ACHN (cell line): ENCODE results near the gene SRGAP1.
"Not testable (repeated sequence)": the region's sequence is repeated elsewhere in the genome, so short reads cannot be mapped to it uniquely, and the experiment has no call there.

Source experiments
- DNase-seq: peaks from one replicate; pipeline ENCODE4 v3.0.0-alpha.2; 2015
- in situ Hi-C: cut with HindIII; loops from 2 replicates; pipeline ENCODE4 v1.10.0; 2017; ENCODE audit warnings: low sequenced_read_pairs, low pct_ligation_motif_present, low pct_unique_long_range_greater_than_20kb

SRGAP1 gene

GRCh38 chr12:63826006-63826585 is 18.4 kb upstream of the SRGAP1 start:
- in situ Hi-C loops, result no loop called here
- DNase-seq, result peak; percentile 80

GRCh38 chr12:63828867-63829266 is 15.6 kb upstream of the SRGAP1 start:
- DNase-seq, result no peak
- in situ Hi-C loops, result no loop called here

DNA sequence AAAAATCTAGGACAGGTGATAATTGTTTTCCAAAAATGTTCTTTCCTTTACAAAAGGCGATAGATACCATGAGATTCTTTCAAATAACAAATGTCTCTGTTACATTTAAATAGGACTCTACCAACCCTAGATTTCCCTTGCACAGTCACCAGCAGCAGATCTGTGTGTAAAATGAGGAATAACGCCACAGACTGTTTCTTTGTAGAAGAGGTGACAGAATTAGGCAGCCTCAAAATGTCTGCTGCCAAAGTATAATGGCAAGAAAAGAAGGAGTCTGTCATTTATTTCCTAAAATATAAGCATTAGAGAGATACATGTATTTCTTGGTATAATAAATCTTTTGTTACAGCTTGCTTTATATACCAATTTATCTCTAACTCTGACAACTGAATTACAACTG is 8.5 kb upstream of the SRGAP1 start:
- in situ Hi-C loops, result no loop called here
- no peak for DNase-seq

DNA sequence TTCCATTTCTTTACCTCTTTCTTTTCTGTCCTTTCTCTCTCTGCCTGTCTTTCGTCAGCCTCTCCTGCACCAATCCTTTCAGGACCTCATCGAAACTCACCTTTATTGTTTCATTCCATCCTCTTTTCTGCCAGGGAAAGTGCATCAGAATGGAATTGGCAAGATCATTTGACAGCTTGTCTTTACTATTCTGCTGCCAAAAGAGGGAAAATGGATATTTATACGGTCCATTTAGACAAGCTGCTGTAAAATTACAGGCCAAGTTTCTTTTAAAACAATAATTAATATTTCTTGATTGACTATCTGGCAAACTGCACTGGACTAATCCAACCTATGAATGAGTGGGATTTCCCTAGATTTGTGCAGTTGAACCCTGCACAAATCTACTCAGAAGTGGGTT is 7.6 kb upstream of the SRGAP1 start:
- in situ Hi-C loops, result no loop called here
- DNase-seq, result no peak

DNA sequence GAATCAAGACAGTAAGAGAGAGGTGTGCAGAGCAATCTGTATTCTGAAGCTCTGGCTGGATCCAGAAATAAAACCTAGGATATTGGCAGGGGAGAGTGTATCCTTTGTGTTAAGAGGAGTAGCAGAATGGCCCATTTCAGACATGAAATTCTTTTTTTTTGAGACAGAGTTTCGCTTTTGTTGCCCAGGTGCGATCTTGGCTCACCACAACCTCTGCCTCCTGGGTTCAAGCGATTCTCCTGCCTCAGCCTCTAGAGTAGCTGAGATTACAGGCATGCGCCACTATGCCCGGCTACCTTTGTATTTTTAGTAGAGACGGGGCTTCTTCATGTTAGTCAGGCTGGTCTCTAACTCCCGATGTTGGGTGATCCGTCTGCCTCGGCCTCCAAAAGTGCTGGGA is 6.1 kb upstream of the SRGAP1 start:
- DNase-seq, result no peak
- in situ Hi-C loops, result no loop called here

DNA sequence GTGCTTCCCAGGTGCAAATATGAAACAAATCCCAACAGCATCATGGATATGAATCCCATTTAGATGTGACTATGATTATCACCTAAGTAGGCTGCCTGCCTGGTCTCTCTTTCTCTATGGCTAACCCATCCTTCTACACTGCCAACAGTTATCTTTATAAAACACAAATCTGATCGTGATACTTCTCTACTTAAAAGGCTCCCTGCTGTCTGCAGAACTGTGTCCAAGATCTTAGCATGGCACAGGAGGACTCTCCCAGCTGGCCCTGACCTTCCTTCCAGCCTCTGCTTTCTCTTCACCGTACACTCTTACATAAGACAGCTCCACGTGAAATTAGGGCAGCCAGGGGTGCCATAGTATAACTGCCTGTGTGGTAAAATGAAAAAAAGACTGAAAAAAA is 3.5 kb upstream of the SRGAP1 start:
- DNase-seq, result no peak
- in situ Hi-C loops, result no loop called here

DNA sequence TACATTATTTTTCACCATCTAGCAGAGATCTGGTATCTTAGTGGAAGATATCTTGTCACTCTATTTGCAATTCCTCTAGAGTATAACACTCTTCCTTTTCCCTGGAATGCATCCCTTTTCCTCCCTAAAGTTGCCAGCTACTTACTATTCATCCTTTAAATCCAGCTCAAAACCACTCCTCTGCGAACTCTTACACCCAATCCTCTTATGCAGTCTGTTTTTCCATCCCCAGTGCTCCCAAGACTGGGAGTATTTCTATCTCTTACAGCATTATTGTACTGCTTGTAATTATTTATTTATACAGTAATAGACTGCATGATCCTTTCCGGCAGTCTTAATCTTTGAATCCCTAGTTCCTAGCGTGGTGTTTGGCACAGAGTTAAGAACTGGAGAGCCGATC is 2.9 kb upstream of the SRGAP1 start:
- in situ Hi-C loops, result no loop called here
- no peak for DNase-seq

DNA sequence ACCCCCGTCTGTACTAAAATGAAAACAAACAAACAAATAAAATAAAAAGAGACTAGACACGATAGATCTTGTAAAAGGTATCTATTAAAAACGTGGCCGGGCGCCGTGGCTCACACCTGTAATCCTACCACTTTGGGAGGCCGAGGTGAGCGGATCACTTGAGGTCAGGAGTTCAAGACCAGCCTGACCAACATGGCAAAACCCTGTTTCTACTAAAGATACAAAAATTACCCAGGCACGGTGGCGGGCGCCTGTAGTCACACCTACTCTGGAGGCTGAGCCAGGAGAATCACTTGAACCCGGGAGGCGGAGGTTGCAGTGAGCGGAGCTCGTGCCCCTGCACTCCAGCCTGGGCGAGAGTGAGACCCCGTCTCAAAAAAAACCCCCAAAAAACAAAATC is 1.8 kb upstream of the SRGAP1 start:
- DNase-seq, in situ Hi-C loops: not testable (repeated sequence)

GRCh38 chr12:63843254-63843720 is 1.2 kb upstream of the SRGAP1 start:
- in situ Hi-C loops, result no loop called here
- DNase-seq, result no peak

DNA sequence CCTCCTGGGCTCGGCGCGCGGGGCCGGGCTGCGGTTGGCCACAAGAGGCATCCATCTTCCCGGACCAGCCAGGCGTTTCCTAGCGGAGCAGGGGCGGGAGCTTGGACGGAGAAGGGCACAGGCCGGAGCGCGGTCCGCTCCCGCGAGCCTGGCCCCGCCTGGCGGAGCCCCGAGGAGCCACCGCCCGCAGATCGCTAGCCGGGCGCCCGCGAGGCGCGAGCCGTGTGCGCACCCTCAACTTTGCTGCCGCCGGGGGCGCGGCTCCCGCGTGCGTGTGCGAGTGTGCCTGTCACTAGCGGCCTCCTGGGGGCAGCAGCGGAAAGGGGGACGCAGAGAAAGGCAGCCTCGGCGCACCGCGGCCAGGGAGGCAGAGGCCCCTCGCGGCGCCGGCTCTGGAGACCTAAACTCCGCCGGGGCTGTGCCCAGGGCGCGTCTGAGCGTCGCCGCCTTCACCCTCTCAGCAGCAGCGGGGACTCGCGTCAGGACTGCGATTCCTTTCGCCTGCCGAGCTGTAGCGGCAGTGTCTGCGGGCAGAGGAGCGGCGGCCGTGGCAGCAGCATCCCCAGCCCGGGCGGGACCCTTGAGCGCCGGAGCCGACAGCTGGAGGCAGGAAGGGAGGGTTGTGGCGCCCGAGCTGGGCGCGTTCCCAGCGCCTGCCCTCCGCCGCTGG is 644 bp upstream of the SRGAP1 start:
- peak; percentile 98 for DNase-seq

GRCh38 chr12:63845726-63846125 is 1.2 kb downstream of the SRGAP1 start:
- DNase-seq, result peak; percentile 53
- in situ Hi-C loops, result no loop called here

More for the DNA sequence above, 644 bp upstream of the SRGAP1 start:
- in situ Hi-C loops, result no loop called here

- in situ Hi-C loops, result no loop called here
These were observed 1.9 kb downstream of the SRGAP1 start for GRCh38 chr12:63846238-63846967.

GRCh38 chr12:63848450-63848849 is 4.0 kb downstream of the SRGAP1 start:
- in situ Hi-C loops, result no loop called here

More at GRCh38 chr12:63846238-63846967, 1.9 kb downstream of the SRGAP1 start:
- DNase-seq, result peak; percentile 40

DNA sequence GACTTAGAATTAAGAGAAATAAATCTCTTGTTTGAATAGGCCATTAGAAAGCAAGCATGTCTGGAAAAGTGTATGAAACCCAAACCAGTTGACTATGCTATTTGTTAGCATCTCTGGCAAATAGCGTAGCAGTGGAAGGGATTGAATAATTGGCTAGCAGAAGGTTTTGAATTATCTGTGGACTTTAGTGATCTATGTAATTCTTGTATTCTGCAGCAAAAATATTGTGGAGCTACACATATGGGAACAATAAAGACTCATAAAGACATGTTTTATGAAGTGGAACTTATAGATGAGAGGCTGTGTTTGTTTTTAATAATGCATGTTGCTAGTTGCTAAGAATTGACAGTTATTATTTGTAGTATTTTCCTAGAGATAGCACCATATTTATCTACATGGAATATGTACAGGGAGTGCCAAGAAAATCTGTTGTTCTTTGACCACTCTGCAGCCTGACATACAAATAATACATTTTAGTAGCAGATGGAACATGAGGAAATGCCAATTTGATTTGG is 4.7 kb downstream of the SRGAP1 start:
- DNase-seq, result no peak
- in situ Hi-C loops, result no loop called here

More at GRCh38 chr12:63848450-63848849, 4.0 kb downstream of the SRGAP1 start:
- no peak for DNase-seq

DNA sequence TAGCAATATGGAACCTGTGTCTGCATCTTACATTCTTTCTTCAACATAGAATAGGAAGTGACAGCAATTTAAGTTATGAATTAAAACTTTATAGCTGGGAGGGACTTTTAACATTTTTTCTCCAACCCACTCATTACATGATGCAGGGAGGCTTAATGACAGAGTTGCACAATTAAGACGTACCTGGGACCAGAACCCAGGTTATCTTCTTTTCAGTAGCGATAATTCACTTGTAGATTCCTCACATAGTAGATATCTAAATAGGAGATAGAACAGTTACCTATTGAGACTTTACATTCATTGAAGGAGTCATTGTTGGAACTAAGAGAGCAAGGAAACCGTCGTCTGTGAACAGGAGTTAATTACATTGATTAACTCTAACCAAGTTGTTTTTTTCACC is 5.1 kb downstream of the SRGAP1 start:
- DNase-seq, result no peak
- in situ Hi-C loops, result no loop called here

DNA sequence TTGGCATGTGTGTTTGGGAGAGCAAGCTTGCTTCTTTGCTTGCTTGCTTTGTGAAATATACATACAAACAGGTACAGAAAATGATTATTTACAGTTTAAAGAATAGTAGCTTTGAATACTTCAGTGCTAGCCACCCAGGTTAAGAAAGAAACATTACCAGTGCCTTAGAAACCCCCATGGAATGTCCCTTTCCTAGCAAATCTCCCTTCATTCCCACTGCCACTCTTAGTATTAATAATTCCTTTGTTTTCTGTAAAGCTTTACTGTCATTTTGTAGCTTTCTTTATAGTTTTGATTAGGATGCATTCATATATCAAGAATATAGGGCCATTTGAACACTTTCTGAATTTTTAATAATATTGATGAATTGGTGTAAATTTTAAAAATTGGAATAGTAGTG is 9.5 kb downstream of the SRGAP1 start:
- in situ Hi-C loops, result no loop called here

GRCh38 chr12:63855299-63855698 is 10.8 kb downstream of the SRGAP1 start:
- in situ Hi-C loops, result no loop called here
- DNase-seq, result no peak

More for the DNA sequence above, 9.5 kb downstream of the SRGAP1 start:
- DNase-seq, result no peak

DNA sequence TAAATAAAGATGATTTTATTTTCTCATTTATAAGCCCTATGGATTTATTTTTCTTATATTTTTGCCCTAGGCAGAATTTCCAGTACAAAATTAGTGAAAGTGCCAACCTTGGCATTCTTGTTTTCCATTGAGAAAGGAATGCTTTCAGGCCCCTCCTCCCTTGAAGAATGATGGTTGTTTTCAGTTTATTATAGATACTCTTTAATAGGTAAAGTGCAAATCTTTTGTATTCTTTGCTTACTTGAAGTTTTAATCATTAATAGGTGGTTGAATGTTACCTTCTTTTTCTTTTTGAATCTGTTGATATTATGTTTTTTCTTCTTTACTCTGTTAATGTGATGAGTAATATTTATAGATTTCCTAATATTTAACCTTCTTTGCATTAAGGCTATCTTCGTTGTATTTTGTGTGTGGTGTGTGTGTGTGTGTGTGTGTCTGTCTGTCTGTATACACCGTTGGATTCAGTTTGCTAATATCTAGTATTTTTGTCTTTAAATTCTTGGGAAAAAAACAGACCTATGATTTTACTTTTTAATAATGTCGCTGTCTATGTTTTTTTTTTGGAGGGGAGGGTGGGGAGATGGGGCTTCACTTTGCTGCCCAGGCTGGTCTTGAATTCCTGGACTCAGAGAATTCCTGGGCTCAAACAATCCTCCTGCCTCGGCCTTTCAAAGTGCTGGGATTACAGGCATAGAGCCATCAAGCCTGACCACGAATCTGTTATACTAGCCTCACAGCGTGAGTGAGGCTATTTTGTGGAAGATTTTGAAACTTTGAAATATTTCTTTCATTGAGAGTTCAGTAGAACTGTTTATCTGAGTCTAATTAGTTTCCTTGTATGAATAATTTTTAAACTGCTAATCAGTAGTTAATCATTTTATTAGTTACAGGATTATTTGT is 13.5 kb downstream of the SRGAP1 start:
- in situ Hi-C loops, result no loop called here
- no peak for DNase-seq
